ENCODE data around the gene SIRPD.
"Not testable (repeated sequence)": the region's sequence is repeated elsewhere in the genome, so short reads cannot be mapped to it uniquely, and the experiment has no call there.

Gene SIRPD

DNA sequence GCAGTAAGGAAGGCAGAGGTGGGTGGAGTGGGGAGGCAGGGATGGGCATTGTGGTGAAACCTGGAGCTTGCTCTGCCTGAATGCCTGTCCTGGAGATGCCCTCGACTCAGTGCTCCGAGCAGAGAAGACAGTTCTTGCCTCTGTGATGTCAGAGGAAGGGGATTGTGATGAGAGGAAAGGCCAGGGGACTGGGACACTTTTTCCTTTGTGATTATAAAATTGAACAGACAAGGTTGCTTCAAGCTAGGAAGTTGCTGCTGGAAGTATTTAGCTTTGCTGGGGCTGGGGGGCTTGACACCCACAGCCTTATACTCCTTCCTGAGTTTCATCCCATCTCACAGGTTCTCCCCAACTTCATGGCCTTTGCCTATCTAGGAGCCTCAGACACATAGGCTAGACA is at the start of gene SIRPD:
Gene SIRPD, minus strand, starts transcription at position 101 of the 400 bp plus-strand sequence. Its CDS starts 52 bp downstream, at position 49.
- no peak for DNase-seq

DNA sequence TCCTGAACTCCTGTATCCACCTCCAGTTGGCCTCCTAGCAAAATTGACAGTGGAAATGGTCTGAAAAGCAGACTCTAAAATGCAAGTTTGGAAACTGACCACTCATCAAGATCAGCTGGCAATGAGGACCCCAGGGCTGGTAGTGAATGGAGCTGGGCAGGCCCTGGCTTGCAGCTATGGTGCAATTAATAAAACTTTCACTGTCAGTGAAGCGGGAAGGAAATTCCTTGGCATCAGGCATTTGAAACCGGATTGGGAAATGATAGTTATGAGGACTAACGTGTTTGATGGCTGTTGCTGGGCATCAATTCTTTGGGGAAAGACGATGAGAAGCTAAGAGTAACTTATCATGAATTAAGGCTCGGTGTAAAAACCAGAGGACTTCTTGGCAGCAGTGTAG is 43.2 kb upstream of the SIRPD start:
- DNase-seq = no peak

DNA sequence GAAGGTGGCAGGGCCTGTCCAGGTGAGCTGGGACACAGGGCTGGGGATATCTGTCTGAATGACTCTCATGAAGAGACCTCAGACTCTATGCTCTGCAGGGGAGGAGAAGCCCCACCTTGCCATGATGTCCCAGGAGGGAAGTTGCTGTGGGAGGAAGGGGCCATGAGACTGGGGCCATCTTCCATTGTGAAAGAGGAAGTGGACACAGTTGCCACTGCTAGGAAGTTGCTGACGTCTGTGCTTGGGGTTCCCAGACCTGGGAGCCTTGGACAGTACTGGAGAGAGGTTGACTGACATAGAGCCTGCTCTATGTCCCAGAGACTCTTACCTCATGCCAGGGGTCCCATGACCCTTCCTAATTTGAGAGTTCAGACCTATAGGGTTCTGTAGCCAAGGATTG is 37.8 kb upstream of the SIRPD start:
- no peak for DNase-seq

DNA sequence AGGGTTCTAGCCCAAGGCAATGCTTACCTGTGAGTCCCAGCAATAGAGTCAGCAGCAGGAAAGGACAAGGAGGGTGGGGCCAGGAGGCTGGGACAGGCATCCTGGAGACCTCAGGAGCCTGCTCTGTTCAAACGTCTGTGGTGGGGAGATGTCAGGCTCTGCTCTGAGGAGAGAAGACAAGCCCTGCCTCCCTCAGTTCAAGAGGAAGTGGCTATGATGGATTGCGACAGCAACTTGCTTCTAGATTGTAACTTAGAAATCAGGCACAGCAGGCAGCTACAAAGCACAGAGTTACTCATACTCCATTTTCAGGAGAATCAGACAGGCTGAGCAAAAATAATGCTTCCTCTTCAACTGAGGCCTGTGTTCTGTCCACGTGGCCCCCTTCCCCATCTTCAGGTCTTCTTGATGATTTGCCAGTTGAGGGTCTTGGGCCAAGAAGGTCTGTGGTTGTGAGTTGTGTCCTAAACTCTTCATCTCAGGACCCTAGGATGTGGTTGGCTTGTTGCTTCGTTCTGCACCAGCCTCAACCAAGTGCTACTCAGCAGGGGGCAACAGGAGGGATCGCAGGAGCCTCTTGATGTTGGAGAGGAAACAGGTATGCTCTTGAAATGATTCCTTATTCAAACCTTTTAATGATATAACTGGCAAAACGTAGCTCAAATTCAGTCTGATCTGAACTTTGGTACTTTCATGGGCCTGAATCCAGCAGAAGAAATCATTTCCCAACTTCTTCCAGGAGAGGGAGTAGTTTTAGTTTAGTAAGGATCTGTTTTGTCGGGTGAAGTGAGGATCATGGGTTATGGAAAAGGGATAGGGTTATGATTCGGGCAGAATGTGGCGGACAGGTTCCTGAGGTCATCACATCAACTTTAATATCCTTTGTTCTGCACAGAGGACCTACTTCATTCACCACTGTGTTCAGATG is 31.3 kb upstream of the SIRPD start:
- DNase-seq = peak; percentile 97

DNA sequence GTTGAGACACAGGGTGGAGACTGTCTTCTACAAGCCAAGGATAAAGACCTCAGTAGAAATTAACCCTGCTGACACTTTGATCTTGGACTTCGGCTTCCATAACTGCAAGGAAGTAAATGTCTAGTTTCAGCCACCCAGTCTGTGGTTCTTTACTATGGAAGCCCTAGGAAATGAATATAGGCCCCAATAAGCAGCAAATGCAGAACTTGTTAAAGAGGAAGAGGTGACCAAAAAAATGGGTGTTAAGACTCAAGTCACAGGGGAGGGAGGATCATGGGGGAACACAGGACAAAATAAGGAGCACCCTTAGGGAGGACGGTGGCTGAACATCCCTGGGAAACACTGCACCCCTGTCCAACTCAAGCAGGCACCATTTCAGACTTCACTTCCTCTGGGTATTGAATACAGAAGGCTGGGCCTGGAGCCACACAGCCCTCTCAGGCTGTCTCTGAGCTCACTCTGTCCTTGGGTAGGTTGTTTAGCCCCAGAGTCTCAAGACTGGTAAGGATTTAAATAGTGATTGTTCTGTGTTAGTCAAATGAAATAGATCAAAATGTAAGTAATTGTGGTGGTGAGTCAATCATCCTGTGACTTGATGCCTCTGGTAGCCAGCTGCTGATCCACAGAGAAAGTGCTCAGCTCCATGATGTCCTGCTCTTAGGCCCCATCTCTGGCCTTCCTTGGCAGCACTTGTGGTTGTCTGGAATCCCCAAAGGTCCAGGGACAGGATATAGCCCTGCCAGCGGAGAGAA is 30.5 kb upstream of the SIRPD start:
- DNase-seq = peak; percentile 34

DNA sequence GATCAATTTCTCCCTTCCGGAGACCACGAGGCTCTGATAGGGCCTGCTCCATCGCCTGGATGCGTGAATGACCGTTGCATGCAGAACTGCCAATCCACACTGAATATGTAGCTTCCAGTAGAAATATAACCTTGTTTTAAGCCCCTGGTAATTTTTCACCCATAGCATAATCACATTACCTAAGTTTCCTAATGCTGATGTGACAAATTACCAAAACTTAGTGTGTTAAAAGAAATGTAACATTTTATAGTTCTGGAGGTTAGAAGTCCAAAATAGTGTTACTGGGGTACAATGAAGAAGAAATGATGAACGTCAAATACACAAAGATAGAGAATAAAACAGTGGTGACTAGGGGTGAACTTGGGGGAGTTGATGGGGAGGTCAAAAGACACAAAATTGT is 22.0 kb upstream of the SIRPD start:
- DNase-seq = no peak

DNA sequence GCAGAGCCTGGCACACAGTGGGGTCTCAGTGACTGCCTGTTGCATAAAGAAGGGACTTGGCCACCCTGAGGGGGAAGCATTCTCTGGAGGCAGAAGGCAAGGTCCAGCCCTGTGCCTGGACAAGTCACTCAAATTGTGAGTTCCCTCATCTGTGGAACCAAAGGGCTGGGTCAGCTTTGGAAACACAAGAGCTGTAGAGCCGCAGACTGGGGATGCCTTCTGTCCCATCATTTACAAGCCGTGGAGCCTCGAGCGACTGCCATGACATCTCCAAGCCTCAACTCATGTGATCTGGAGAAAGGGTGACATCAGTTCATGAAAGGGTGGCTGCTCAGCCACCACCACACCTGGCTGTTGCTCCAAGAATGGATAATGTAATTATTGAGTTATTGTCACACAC is 20.4 kb upstream of the SIRPD start:
- DNase-seq = no peak

DNA sequence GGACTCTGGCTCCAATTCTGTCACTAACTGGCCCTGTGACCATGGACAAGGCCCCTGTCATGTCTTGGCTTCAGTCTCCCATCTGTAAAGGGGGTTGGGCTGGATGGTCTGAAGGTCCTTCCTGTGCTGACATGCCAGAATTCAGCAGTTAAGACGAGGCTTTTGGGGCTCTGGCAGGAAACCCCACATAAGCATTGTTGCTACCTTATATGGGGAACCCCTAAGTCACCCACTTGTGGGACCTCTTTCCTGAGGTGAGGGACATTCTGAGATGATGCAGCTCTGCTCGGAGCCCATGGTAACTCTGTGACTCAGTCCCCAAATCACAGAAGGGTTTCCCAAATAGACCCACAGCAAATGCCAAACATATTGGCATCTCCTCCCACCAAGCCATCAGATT is 19.8 kb upstream of the SIRPD start:
- not testable (repeated sequence) for DNase-seq

DNA sequence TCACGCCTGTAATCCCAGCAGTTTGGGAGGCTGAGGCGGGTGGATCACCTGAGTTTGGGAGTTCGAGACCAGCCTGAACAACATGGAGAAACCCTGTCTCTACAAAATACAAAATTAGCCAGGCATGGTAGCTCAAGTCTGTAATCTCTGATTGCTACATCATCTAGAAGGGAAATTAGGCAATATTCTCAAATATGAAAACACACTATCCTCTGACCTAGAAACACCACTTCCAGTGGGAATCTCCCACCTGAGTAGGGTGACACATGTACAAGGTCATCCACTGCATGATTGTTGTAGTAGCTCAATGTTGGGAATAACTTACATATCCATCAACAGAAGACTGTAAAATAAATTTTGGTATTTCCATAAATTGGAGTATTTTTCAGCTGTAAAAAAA is 19.1 kb upstream of the SIRPD start:
- no peak for DNase-seq

DNA sequence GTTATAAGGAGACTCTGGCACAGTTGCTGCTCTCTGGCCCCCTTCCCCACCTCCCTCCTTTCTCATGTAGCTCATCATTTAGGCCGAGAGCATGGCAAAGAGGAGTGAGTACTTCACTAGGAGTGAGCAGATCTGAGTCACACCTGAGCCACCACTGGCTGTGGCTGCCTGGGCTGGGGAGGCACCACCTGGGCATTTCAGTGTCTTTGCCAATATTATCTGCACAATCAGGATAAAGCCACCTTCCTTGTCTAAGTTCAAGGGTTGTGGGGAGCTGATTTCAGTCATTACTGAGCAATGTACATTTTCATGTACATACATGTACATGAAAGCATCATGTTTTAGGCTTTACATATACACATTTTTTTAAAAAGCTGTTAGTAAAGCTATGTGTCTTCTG is 18.5 kb upstream of the SIRPD start:
- not testable (repeated sequence) for DNase-seq

DNA sequence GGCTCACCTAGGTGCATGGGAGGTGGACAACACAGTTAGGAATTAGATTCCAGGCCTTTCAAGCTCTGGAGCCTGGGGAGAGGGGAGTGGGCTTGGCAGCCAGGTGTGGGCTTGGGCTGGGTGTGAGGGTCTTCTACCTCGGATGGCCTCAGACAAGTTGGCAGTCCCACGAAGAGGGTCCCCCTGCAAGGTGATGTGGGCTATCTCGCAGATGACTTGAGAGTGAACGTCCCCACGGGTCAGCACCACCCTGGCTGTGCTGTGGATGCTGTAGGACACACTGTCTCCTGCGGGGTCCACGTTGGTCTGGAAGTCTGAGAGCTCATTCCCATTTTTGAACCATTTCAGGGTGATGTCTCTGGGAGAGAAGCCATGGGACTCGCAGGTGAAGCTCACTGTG is 14.1 kb upstream of the SIRPD start:
- DNase-seq = not testable (repeated sequence)

DNA sequence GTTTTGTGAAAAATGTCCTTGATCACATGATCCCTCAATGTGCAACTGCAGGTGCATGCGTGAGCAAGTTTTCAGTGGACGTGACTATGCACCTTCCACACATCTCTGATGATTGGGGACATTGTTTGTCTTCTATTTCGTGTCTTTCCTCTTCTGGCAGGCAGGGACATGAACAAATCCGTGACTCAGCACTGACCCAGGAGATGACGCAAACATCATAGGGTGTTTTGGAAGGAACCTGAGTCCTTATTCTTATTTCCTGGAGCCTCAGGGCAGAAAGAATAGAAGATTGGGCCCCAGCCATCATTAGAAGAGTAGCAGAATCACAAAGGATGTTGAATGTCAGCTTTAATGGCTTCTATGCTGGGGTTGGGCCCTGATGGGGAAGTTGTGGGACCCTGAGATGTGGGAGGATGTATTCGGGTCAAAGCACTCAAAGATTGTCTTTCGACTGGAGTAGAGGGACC is 11.9 kb upstream of the SIRPD start:
- peak; percentile 37 for DNase-seq

DNA sequence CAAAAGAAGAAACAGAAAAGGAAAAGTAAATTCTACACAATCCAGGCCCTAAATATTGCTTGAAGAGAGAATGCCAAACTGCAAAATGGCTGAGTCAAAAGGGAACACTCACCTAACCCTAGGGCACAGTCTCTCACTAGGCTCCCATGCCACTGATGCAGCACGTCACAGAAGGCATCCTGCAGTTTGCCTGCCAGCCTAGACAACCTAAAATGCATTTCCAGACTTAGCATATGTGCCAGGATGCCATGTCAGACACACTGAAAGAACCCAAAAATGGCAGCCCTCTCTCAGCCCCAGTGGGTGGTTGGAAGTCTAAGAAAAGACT is 10.6 kb upstream of the SIRPD start:
- DNase-seq = no peak

DNA sequence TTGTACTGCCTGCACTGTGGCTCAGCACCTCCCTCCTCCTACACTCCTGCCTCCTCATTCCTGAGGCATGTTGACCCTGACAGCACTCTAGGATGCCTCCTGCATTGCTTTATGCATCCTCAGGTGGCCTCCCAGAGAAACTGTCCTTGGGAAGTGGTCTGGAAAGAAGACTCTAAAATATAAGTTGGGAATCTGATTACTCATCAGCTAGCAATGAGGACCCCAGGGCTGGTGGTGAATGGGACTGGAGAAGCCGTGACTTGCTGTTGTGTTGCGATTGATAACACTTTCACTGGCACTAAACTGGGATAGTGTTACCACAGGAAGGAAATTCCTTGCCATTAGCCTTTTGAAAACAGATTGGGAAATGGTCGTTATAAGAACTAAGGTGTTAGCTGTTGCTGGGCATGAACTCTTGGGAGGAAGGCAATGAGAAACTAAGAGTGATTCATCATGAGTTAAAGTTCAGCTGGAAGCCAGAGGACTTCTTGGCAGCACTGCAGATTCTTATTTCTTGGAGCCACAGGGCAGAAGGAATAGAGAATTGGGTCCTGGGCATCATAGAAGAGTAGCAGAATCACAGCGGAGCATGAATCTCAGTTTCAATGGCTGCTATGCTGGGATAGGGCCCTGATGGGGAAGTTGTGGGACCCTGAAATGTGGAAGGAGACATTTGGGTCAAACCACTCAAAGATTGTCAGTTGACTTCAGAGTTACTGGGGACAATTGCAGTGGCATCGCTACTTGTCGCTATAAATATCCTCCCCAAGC is 10.1 kb upstream of the SIRPD start:
- peak; percentile 47 for DNase-seq

DNA sequence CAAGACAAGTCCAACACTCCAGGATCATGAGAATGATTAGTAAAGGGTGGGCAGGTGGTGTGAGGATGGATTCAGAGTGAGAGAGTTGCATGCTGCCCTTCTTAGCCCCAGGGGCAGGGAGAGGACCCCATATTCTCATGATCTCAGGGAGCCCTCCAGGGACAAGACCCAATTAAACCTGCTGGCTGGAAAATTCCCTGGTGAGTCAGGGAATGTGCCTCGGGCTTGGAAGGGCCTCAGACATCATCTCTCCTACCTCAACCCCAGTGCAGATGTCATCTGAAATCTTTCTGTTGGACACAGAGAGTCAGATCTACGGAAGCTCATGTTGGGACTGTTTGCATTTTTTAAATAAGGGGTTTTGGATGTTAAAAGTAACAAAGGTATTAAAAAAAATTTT is 9.2 kb upstream of the SIRPD start:
- DNase-seq = no peak

DNA sequence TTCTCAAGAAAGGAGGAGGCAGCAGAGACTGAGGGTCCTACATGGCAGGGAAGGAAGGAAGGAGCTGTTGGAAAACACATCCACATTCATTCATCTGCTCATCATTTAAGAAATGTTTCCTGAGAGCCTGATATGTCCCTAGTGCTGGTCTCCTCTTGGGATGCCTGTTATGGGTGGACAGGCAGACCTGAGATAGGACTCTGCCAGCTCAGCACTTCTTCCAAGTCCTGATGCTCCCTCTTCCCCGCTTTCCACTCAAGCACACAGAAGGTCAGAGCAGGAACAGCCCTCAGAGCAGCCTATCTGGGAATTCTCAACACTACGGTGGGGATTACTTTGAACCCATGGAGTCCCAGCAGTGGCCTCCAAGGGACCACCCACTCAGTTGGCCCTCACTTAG is 8.0 kb upstream of the SIRPD start:
- no peak for DNase-seq

DNA sequence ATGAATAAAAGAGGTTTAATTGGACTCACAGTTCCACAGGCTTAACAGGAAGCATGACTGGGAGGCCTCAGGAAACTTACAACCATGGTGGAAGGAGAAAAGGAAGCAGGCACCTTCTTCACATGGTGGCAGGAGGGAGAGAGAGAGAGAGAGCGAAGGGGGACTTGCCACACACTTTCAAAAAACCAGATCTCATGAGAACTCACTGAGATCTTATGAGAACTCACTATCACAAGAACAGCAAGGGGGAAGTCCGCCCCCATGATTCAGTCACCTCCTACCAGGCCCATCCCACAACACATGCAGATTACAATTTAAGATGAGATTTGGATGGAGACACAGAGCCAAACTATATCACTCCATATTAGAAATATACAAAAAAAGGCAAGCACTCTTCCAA is 6.1 kb upstream of the SIRPD start:
- no peak for DNase-seq

DNA sequence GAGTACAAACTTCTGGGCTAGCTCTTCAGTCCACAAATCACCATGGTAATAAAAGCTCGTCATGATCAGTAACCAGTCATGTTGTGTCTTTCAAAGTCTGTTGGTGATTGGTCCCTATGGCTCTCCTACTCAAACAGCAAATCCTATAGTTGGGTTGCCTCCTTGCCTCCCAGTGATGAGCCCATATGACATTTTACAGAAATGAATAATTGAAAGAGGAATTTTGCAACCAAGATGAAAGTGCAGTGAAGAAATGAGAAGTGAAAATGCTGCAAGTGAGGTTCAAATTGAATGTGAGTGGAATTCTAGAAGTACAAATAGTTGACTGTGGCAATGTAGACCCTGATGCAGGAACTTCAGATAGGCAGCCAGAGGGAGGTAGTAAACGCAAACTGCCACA is 5.1 kb upstream of the SIRPD start:
- peak; percentile 15 for DNase-seq

DNA sequence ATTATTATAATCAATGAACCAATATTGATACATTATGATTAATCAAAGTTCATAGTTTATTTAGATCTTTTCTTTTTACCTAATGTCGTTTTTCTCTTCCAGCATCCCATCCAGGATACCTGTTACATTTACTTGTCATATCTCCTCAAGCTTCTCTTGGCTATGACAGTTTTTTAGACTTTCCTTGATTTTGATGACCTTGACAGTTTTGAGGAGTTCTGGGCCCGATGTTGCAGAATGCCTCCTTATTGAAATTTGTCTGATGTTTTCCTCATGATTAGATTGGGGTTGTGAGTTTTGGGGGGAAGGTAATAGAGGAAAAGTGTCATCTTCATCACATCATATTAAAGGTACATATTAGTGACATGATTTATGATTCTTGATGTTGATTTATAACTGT is 3.8 kb upstream of the SIRPD start:
- no peak for DNase-seq

DNA sequence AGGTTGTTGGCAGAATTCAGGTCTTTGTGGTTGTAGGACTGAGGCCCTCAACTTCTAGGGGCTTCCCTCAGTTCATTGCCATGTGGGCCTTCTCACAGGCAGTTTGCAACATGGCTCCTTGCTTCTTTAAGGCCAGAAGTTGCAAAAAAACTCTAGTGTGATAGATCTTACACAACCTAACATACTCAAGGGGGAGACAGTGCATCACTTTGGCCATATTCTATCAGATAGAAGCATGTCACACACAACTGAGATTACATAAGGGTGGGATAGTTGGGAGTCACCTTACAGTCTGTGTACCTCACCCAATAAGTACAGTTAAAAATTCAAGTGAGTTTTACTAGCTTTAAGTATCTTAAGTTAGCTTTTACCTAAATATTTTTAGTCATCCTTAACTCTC is 1.6 kb downstream of the SIRPD start:
- no peak for DNase-seq

DNA sequence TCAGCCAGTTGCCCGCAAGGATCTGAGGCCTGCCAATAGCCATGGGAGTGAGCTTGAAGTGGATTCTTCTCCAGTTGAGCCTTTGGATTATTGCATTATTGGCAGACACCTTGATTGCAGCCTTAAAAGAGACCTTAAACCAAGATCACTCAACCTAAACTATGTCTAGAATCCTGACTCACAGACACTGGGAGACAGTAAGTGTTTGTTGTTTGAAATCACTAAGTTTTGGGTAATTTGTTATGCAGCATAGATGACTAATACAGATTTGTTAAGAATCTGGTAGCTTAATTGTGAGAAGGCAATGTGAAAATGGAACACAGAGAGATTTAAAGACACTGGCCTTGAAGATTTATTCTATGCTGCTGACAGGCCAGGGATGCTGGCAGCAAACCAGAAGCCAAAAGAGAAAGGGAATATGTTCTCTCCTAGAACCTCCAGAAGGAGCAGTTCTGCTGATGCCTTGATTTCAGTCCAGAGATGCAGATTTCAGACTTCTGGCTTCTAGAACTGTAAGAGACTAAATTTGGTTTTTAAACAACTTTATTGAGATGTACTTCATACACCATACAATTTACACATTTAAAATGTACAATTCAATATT is 17.6 kb downstream of the SIRPD start:
- DNase-seq = no peak

DNA sequence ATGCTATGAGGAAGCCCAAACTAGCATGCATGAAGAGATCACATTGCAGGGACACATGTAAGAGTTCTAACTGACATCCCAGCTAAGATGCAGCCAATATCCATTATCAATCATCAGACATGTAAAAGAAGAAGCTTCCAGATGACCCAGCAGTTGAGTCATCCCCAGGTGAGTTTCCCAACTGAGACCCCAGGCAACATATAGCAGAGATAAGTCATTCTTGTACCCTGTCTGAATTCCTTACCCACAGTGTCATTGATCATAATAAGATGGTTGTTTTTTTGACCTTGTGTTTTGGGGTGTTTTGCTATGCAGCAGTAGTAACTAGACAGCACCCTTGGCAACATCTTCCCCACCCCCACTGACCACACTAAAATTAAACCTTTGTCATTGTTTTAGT is 18.9 kb downstream of the SIRPD start:
- DNase-seq = no peak

DNA sequence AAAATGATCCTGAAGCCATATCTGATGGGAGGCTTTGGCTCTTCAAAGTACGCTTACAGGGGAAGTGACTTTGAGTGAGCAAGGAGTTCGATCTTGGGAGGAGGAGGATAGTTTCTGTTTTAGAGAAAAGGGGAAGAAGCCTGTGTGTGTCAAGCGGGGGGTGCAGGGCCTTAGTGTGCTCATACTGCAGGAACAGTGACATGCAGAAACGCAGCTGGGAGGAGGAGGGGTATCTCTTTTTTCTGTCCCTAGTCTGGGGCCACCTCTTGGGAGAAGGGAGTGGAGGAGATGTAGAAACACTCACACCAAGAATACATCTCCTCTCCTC is 19.8 kb downstream of the SIRPD start:
- DNase-seq = peak; percentile 99
